T-helper 1 cell treated with Interleukin-12 subunit alpha and Interleukin-12 subunit beta and Interleukin-4 antibody, amounts not matched to agents 30 μg/mL and 1 μg/mL, for 36 hours (primary cell): ENCODE data around the gene DDX10.
"Not testable (repeated sequence)": the region's sequence is repeated elsewhere in the genome, so short reads cannot be mapped to it uniquely, and the experiment has no call there.

Experiments used
- H3K27ac Mint-ChIP-seq: one replicate; pipeline ENCODE4 v1.8.0; 2021; ENCODE audit warnings: mild to moderate bottlenecking, mixed read lengths
- H3K27me3 Mint-ChIP-seq: one replicate; pipeline ENCODE4 v1.8.0; 2021; ENCODE audit warnings: low read depth, mixed read lengths
- H3K36me3 Mint-ChIP-seq: one replicate; pipeline ENCODE4 v1.8.0; 2021; ENCODE audit warnings: low read depth, mixed read lengths
- H3K4me1 Mint-ChIP-seq: one replicate; pipeline ENCODE4 v1.8.0; 2021; ENCODE audit warnings: low read depth, mixed read lengths
- H3K4me3 Mint-ChIP-seq: one replicate; pipeline ENCODE4 v1.8.0; 2021; ENCODE audit warnings: mild to moderate bottlenecking, moderate library complexity, mixed read lengths
- H3K9me3 Mint-ChIP-seq: one replicate; pipeline ENCODE4 v1.8.0; 2021; ENCODE audit warnings: mixed read lengths

The DDX10 gene

DNA sequence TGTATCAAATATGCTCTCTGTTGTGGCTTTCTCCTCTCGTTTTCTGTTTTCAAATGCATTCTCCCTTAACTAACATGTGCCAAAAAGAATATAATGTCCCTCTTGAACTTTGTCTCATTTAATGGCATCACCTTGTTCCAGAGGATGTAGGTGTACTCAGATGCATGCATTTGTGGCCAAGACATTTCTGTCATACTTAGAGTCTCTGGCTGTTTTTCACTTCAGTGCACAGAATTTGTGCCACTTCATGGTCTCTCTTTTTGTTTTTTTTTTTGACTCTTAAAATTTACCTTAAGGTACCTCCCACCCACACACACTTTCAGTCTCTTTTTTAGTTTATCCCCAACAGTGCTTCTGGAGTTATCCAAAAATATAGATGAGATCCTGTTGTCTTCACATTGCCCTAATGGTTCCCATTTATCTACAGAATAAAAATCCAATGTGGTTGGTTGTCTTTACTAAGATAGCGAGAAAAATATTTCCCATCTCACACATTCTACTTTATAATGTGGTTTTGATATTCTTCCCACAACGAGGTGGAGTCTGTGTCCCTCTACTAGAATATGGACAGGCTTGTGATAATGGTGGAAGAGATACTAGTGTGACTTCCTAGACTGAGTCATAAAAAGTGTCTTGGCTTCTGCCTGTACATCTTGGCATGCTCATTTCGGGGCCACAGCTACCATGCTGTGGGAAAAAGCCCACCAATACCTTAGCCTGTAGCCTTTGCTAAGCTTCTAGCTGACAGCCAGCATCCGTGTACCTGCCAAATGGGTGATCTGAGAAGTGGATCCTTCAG is 125.8 kb downstream of the DDX10 start:
- no peak overlapping the region for H3K4me3 Mint-ChIP-seq
- peaks cover 2% of the 10 kb centered on the region for H3K4me1 Mint-ChIP-seq
- H3K27me3 Mint-ChIP-seq = no peaks in the 10 kb centered on the region
- no peaks in the 10 kb centered on the region for H3K36me3 Mint-ChIP-seq
- H3K9me3 Mint-ChIP-seq = no peaks in the 10 kb centered on the region
- no peak overlapping the region for H3K27ac Mint-ChIP-seq

DNA sequence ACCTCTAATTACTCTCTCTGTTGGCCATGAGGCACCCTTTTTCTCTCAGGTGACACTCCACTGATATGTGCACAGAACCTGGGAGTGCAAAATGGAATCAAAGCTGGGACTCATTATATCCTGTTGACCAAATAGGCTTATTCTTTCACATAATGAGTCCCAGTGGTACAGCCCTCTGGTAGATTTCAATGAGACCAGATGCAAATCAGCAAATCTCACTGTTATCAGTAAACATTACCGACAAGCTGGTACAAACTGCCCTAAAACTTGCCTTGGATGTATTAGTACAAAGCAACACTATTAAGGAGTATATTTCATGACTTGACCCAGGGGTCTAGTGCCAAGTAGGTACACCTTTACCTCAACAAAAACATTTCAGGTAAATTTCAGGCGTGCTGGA is 128.3 kb downstream of the DDX10 start:
- Mint-ChIP-seq H3K36me3 (peaks cover 3% of the 10 kb centered on the region), H3K9me3 (peaks cover 3% of the 10 kb centered on the region), H3K27ac (no peak overlapping the region), H3K4me3 (no peak overlapping the region), H3K4me1 (no peaks in the 10 kb centered on the region), H3K27me3 (no peaks in the 10 kb centered on the region)

DNA sequence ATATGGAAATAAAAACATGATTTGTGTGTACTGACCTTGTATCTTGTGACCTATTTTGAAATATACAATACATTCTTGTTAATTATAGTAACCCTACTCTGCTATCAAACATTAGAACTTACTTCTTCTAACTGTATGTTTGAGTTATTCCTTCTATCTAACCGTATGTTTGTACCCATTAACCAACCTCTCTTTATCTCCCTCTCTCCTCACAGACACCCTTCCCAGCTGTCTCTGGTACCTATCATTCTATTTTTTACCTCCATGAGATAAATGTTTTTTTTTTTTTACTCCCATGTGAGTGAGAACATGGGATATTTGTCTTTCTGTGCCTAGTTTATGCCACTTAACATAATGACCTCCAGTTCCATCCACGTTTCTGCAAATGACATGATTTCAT is 128.7 kb downstream of the DDX10 start:
- Mint-ChIP-seq H3K4me3 (no peak overlapping the region), H3K27me3 (no peaks in the 10 kb centered on the region), H3K27ac (no peak overlapping the region), H3K9me3 (peaks cover 3% of the 10 kb centered on the region), H3K4me1 (no peaks in the 10 kb centered on the region), H3K36me3 (peaks cover 3% of the 10 kb centered on the region)

DNA sequence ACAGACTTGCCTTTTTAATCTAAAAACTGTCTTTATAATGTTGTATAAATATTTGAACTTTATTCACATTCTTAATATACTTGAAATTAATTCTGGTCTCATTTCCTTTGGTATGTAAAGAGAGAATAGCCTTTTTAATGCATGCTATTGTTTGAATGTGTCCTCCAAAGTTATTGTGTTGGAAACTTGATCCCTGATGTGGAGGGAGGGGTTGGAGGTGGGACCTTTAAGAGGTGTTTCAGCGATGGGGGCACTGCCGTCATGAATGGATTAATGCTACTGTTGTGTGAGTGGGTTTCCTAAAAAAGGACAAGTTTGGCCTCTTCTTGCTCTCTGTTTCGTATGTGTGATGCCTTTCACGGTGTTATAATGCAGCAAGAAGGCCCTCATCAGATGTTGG is 131.7 kb downstream of the DDX10 start:
- peaks cover 9% of the 10 kb centered on the region for H3K9me3 Mint-ChIP-seq
- H3K27me3 Mint-ChIP-seq = no peaks in the 10 kb centered on the region
- no peak overlapping the region for H3K27ac Mint-ChIP-seq
- H3K36me3 Mint-ChIP-seq = peaks cover 3% of the 10 kb centered on the region
- H3K4me3 Mint-ChIP-seq = no peak overlapping the region
- no peaks in the 10 kb centered on the region for H3K4me1 Mint-ChIP-seq

DNA sequence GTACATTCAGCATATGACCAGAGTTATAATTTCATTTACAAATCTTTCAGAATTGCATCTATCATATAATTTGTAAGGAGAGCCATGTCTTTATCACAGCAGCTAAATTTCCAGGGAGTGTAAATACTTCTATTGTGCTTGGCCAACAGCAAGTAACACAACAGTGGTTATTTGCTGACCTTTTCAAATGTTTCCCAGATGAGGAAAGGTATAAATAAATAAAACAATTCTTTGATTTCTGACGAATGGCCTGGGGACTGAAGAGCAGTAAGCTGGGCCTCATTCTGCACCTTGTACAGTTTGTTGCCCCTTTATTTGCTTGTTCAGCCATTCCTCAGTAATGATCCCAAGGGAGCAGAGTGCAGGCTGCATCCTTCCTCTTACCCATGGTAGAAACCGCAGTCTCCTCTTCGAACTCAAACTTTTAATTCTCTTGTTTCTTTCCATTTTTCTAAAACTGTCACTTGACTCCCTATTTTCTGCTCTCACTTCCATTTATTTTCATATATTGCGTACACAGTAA is 132.8 kb downstream of the DDX10 start:
- Mint-ChIP-seq H3K36me3 (peaks cover 3% of the 10 kb centered on the region), H3K4me1 (no peaks in the 10 kb centered on the region), H3K9me3 (peaks cover 9% of the 10 kb centered on the region), H3K4me3 (no peak overlapping the region), H3K27ac (no peak overlapping the region), H3K27me3 (no peaks in the 10 kb centered on the region)

DNA sequence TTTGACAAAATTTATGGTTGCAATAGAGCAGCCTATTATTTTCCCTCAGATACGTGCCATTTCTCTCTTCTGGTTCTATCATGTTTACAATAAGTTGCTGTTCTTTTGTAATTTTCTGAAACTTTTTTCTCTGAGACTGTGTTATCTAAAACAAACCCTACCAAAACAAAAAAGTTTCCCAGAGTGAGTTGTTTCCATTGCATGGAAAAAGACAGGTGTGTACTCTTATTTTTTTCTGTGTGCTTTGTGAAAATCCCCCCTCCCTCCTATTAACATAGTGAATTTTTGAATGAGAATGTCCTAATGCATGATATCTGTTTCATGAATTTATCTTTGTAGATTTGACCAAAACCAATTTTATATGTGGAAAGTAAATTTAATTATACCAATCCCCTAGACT is 137.6 kb downstream of the DDX10 start:
- Mint-ChIP-seq H3K4me3 (no peak overlapping the region), H3K4me1 (no peaks in the 10 kb centered on the region), H3K36me3 (peaks cover 2% of the 10 kb centered on the region), H3K27me3 (no peaks in the 10 kb centered on the region), H3K27ac (no peak overlapping the region), H3K9me3 (peaks cover 6% of the 10 kb centered on the region)

DNA sequence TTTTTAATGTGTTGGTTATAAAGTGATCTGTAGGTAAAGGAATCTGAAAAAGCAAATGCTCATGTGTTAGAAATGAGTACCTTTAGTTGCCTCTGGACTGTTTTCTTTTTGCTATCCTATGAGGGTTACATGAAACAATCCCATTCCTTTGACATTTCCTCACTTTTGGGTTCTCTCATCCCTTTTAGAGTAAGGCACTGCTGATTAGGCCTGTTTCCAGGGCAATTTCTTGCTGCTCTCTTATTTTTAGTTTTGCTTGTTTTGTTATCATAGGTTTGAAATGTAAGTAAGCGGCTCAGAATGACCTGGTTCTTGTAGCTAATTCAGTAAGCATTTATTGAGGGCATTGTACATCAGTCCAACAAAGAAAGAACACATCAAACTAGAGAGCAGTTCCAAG is 138.9 kb downstream of the DDX10 start:
- H3K36me3 Mint-ChIP-seq = peaks cover 2% of the 10 kb centered on the region
- peaks cover 3% of the 10 kb centered on the region for H3K4me1 Mint-ChIP-seq
- no peak overlapping the region for H3K27ac Mint-ChIP-seq
- H3K27me3 Mint-ChIP-seq = no peaks in the 10 kb centered on the region
- peaks cover 6% of the 10 kb centered on the region for H3K9me3 Mint-ChIP-seq
- no peak overlapping the region for H3K4me3 Mint-ChIP-seq

DNA sequence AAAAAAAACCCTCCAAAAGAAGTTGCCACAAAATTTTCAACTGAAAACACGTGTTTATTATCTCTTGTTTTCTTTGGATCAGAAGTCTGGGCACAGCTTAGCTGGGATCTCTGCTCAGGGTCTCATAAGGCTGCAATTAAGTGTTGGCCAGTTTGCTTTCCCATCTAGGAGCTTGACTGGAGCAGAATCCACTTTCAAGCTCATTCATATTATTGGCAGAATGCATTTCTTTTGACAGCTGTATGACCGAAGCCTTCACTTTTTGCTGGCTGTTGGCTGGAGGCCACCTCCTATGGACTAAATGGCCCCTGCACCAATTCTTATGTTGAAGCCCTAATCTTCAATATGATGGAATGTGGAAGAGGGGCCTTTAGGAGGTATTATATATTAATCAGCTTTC is 139.6 kb downstream of the DDX10 start:
- no peak overlapping the region for H3K4me3 Mint-ChIP-seq

DNA sequence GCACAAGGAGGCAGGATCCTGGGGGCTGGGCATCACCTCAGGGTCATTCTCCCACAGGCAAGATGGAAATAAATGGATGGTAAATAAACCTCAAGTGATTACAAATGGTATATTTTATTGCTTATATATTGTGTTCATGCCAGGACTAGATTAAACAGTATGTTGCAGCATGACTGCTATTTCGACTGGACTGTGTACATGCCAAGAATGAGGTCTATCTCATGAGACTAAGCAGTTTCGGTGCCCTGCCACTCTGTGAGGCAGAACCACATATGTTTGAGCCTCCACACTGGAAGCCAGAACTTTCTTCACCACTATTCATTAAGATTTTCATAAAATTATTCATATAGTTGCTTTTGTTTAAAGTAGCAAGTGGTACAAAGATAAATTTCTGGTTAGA is 140.2 kb downstream of the DDX10 start:
- no peaks in the 10 kb centered on the region for H3K27me3 Mint-ChIP-seq
- no peak overlapping the region for H3K27ac Mint-ChIP-seq
- peaks cover 2% of the 10 kb centered on the region for H3K36me3 Mint-ChIP-seq
- no peak overlapping the region for H3K4me3 Mint-ChIP-seq
- H3K9me3 Mint-ChIP-seq = no peaks in the 10 kb centered on the region
- peaks cover 8% of the 10 kb centered on the region for H3K4me1 Mint-ChIP-seq

More for the DNA sequence above, 139.6 kb downstream of the DDX10 start:
- Mint-ChIP-seq H3K9me3 (peaks cover 2% of the 10 kb centered on the region), H3K4me1 (peaks cover 8% of the 10 kb centered on the region), H3K27me3 (no peaks in the 10 kb centered on the region), H3K36me3 (peaks cover 2% of the 10 kb centered on the region), H3K27ac (no peak overlapping the region)

DNA sequence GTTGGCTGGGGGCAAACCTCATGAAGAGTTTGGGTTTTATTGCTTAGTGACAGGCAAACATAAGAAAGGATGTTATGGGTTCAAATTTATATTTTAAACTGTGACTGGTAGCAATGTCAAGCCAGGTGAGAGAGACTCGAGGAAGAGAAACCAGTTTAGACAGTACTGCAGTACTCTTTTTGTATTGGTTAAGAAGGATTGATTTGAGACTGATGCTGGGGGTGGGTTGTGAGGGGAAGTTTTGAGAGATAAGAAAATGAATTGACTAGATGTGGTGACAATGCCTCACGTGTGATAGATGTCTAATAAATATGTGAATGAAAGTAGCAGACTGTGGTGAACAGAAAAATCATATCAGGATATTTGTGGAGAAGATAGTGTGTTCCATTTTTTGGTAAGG is 142.4 kb downstream of the DDX10 start:
- Mint-ChIP-seq H3K9me3 (no peaks in the 10 kb centered on the region), H3K27ac (no peak overlapping the region), H3K4me3 (no peak overlapping the region), H3K27me3 (no peaks in the 10 kb centered on the region), H3K36me3 (peaks cover 2% of the 10 kb centered on the region), H3K4me1 (peaks cover 8% of the 10 kb centered on the region)

DNA sequence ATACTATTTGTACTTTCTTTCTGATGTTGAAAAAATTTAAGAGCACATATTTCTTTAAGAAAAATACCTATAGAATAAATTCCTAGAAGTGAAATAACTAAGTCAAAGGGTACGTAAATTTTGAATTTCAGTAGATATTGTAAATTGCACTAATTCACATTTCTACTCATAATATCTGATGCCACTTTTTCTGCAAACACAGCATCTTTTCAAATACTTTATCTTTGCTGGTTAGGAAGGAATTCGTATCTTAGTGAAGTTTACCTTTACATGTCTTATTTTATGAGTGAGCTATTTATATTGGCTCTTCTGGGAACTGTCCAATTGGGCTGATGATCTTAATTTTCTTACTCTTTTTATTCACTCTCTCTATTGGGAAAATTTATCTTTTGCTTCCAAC is 148.2 kb downstream of the DDX10 start:
- Mint-ChIP-seq H3K36me3 (no peaks in the 10 kb centered on the region), H3K27ac (no peak overlapping the region), H3K4me3 (no peak overlapping the region), H3K9me3 (no peaks in the 10 kb centered on the region), H3K4me1 (peaks cover 8% of the 10 kb centered on the region), H3K27me3 (no peaks in the 10 kb centered on the region)

DNA sequence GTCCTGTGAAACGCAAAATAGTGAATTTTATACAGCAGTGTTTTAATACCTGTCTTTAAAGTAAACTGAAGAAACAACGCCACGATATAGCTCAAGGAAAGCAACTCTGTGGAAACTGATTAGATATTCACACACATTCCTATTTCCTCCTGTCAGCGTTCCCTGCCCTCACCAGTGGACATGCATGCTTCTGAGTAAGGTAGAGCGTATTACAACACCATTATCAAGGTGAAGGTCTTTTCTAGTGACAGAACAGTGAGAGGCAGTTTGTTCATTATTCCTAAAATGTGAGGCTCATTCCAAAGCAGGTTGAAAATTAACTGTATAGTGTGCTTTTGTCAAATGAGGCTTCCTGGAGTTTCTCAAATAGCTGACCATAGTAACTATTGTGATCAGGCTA is 153.1 kb downstream of the DDX10 start:
- Mint-ChIP-seq H3K36me3 (no peaks in the 10 kb centered on the region), H3K27ac (no peak overlapping the region), H3K4me1 (no peaks in the 10 kb centered on the region), H3K4me3 (no peak overlapping the region), H3K9me3 (no peaks in the 10 kb centered on the region), H3K27me3 (no peaks in the 10 kb centered on the region)

DNA sequence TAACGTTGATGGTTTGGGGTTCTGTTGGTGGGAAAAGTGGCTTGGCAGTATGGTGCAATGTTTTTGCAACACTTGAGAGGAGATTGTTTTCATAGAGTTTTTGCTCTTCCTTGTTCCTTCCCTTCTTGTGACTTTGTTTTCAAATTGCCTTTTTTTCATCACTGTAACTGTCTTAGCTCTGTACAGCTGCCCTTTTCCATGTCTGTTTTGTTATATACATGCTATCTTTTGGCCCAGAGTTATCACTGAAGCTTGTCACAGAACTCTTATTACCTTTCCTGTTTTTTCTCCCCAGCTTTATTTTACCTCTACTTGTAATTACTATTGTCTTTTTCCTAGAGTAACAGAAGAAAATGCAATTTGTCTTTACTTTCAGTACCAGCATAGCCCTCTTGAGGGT is 154.1 kb downstream of the DDX10 start:
- Mint-ChIP-seq H3K36me3 (no peaks in the 10 kb centered on the region), H3K27me3 (no peaks in the 10 kb centered on the region), H3K27ac (no peak overlapping the region), H3K9me3 (no peaks in the 10 kb centered on the region), H3K4me1 (no peaks in the 10 kb centered on the region), H3K4me3 (no peak overlapping the region)

DNA sequence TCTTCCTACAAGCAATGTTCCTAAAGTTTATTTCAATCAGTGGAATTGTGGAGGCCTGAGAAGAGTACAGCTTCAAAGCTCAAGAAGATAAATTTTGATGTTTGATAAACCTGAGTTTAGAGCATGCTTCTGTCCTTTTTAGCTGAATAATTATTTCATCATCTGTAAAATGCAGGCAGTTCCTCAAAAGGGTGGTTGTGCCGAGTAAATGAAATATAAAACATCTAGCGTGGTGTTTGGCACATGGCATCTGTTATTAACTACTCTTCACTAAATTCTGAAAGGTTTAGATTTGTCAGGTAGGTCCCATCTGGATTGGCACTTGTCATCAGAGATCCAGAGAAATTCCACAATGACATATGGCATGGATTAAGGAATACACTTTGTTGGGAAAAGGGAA is 155.1 kb downstream of the DDX10 start:
- H3K27ac Mint-ChIP-seq = no peak overlapping the region
- no peak overlapping the region for H3K4me3 Mint-ChIP-seq
- no peaks in the 10 kb centered on the region for H3K9me3 Mint-ChIP-seq
- no peaks in the 10 kb centered on the region for H3K36me3 Mint-ChIP-seq
- H3K27me3 Mint-ChIP-seq = no peaks in the 10 kb centered on the region
- H3K4me1 Mint-ChIP-seq = no peaks in the 10 kb centered on the region

DNA sequence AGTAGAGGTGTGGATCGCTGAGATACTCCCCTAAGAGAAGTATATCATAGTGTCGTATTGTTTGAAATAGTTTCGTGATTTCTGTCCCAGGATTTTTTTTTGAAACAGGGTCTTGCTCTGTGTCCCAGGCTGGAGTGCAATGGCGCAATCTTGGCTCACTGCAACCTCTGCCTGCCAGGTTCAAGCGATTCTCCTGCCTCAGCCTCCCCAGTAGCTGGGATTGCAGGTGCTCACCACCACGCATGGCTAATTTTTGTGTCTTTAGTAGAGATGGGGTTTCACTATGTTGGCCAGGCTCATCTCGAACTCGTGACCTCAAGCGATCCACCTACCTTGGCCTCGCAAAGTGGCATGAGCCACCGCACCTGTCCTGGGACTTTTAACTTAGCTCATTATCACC is 159.1 kb downstream of the DDX10 start:
- H3K36me3 Mint-ChIP-seq, H3K4me3 Mint-ChIP-seq, H3K27me3 Mint-ChIP-seq, H3K4me1 Mint-ChIP-seq, H3K9me3 Mint-ChIP-seq, H3K27ac Mint-ChIP-seq: not testable (repeated sequence)
